HFFc6 (cell line): ENCODE results near the gene MLXIPL. TPM values are rescaled to one million over a fixed set of nuclear protein-coding genes. Genes with fewer than 3 reads are reported as not detected.

Source experiments
- DNase-seq: peaks from one replicate; pipeline ENCODE4 v3.0.0-alpha.2; 2018
- H3K27ac Mint-ChIP-seq: 2 replicates; pipeline ENCODE4 v1.8.0; 2020; ENCODE audit warnings: mild to moderate bottlenecking, mixed read lengths
- H3K27me3 Mint-ChIP-seq: 2 replicates; pipeline ENCODE4 v1.8.0; 2021; ENCODE audit warnings: mild to moderate bottlenecking, moderate library complexity, mixed read lengths; ENCODE audit not compliant: insufficient read depth
- H3K36me3 Mint-ChIP-seq: 2 replicates; pipeline ENCODE4 v1.8.0; 2021; ENCODE audit warnings: low read depth, mixed read lengths
- H3K4me1 Mint-ChIP-seq: 2 replicates; pipeline ENCODE4 v1.8.0; 2020; ENCODE audit warnings: low read depth, mixed read lengths
- H3K4me3 Mint-ChIP-seq: 2 replicates; pipeline ENCODE4 v1.8.0; 2020; ENCODE audit warnings: mild to moderate bottlenecking, moderate library complexity, mixed read lengths
- H3K9me3 Mint-ChIP-seq: 2 replicates; pipeline ENCODE4 v1.8.0; 2020; ENCODE audit warnings: mild to moderate bottlenecking, mixed read lengths
- total RNA-seq, 6 experiments: library from RNA; stranded (reverse); fragmentation: NEBNext Ultra II Directional; extraction: Animal tissue kit (Norgen Biotek cat#: 25700); gene quantifications; 2 replicates in 1 of 6; 3 replicates in 5 of 6; pipeline ENCODE4 v1.2.3, GENCODE V29; 2021
- TF ChIP-seq, protein P1 (sequence below): fragments of 200-600 bp; sonication (generic); IDR thresholded peaks from 2 replicates; pipeline ENCODE4 v1.5.0; 2021; ENCODE audit warnings: antibody characterized with exemption, mild to moderate bottlenecking

The MLXIPL gene
- total RNA-seq, 6 experiments from 2014 or later, result not detected

- 0 out of 2 replicates have a peak, but pooled peaks cover 1% of the 10 kb centered on the region for H3K27me3 Mint-ChIP-seq
- no peak overlapping the region for H3K27ac Mint-ChIP-seq
- no peak overlapping the region for H3K4me3 Mint-ChIP-seq
- H3K4me1 Mint-ChIP-seq, result peaks cover 13% of the 10 kb centered on the region
- H3K9me3 Mint-ChIP-seq, result no peaks in the 10 kb centered on the region; the same call in 1 of the 2 replicates
- no peak for DNase-seq
- H3K36me3 Mint-ChIP-seq, result peaks cover 39% of the 10 kb centered on the region
- TF ChIP-seq, protein P1, sequence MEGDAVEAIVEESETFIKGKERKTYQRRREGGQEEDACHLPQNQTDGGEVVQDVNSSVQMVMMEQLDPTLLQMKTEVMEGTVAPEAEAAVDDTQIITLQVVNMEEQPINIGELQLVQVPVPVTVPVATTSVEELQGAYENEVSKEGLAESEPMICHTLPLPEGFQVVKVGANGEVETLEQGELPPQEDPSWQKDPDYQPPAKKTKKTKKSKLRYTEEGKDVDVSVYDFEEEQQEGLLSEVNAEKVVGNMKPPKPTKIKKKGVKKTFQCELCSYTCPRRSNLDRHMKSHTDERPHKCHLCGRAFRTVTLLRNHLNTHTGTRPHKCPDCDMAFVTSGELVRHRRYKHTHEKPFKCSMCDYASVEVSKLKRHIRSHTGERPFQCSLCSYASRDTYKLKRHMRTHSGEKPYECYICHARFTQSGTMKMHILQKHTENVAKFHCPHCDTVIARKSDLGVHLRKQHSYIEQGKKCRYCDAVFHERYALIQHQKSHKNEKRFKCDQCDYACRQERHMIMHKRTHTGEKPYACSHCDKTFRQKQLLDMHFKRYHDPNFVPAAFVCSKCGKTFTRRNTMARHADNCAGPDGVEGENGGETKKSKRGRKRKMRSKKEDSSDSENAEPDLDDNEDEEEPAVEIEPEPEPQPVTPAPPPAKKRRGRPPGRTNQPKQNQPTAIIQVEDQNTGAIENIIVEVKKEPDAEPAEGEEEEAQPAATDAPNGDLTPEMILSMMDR, result no peak
Measured at GRCh38 chr7:73573791-73574190, 50.5 kb downstream of the MLXIPL start.

- Mint-ChIP-seq H3K4me3 (no peak overlapping the region), H3K9me3 (no peaks in the 10 kb centered on the region), H3K36me3 (peaks cover 39% of the 10 kb centered on the region), H3K4me1 (peaks cover 10% of the 10 kb centered on the region), H3K27ac (no peak overlapping the region), H3K27me3 (0 out of 2 replicates have a peak, but pooled peaks cover under 1% of the 10 kb centered on the region)
- no peak for DNase-seq
- TF ChIP-seq, protein P1, result no peak
Measured at GRCh38 chr7:73573276-73573675, 51.0 kb downstream of the MLXIPL start.

DNA sequence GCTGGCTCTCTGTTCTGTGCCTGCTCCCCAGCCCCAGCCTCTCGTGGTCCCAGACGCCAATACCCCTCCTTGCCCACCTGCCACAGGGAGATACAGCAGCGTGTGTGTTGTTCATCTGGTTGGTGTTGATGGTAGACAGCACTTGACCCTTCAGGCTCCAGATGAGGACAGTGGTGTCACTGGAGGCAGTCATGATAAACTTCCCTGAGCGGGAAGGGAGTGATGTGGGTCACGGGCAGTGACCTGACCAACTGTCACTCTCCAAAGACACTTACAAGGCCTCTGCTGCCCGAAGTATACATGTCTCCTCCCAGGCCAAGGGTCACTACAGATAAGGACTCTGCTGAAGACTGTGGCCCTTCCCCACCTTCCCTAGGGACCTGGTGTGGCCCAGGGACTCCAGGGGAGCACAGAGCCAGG, 51.5 kb downstream of the MLXIPL start:
- Mint-ChIP-seq H3K4me1 (peaks cover 10% of the 10 kb centered on the region), H3K36me3 (peaks cover 39% of the 10 kb centered on the region), H3K27ac (no peak overlapping the region), H3K9me3 (no peaks in the 10 kb centered on the region), H3K4me3 (no peak overlapping the region), H3K27me3 (no peaks in the 10 kb centered on the region)
- DNase-seq, result no peak
- TF ChIP-seq, protein P1, result no peak

DNA sequence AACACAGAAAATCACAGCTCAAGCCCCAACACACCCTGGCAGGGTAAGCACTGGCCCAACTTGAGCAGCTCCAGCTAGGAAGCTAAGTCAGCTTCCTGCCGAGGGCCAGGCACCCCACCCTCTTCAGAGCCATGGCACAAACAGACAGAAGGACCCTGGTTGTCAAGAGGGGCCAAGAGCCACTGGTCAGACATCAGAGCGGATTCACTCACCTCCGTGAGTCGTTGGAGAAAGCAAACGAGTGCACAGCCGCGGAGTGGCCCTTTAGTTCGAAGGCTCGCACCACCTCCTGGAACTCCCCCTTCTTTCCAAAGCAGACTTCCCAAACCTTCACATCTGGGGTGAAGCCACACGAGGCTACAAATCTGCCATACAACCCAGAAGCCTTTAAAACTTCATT, 53.3 kb downstream of the MLXIPL start:
- H3K27ac Mint-ChIP-seq, result no peak overlapping the region
- no peak for DNase-seq
- no peaks in the 10 kb centered on the region for H3K4me1 Mint-ChIP-seq
- no peaks in the 10 kb centered on the region for H3K27me3 Mint-ChIP-seq
- peaks cover 33% of the 10 kb centered on the region for H3K36me3 Mint-ChIP-seq
- H3K9me3 Mint-ChIP-seq, result no peaks in the 10 kb centered on the region
- TF ChIP-seq, protein P1, result no peak
- H3K4me3 Mint-ChIP-seq, result no peak overlapping the region

GRCh38 chr7:73570521-73570920, 53.8 kb downstream of the MLXIPL start:
- no peaks in the 10 kb centered on the region for H3K9me3 Mint-ChIP-seq
- TF ChIP-seq, protein P1, result no peak
- H3K27me3 Mint-ChIP-seq, result no peaks in the 10 kb centered on the region
- H3K36me3 Mint-ChIP-seq, result peaks cover 33% of the 10 kb centered on the region
- no peak overlapping the region for H3K4me3 Mint-ChIP-seq
- H3K4me1 Mint-ChIP-seq, result no peaks in the 10 kb centered on the region
- H3K27ac Mint-ChIP-seq, result no peak overlapping the region
- DNase-seq, result no peak
